Activated T-cell treated with anti-CD3 and anti-CD28 coated beads, Interleukin-2, amount 50 U/mL, for 24 hours (primary cell): ENCODE data around the gene GFRAL.
"Not testable (repeated sequence)": the region's sequence is repeated elsewhere in the genome, so short reads cannot be mapped to it uniquely, and the experiment has no call there.

Source experiments
- DNase-seq: peaks from one replicate; pipeline ENCODE4 v3.0.0-alpha.2; 2020
- H3K27ac Mint-ChIP-seq: 2 replicates; pipeline ENCODE4 v1.8.0; 2020; ENCODE audit warnings: mild to moderate bottlenecking, mixed read lengths
- H3K27me3 Mint-ChIP-seq: 2 replicates; pipeline ENCODE4 v1.8.0; 2020; ENCODE audit warnings: mixed read lengths
- H3K36me3 Mint-ChIP-seq: 2 replicates; pipeline ENCODE4 v1.8.0; 2020; ENCODE audit warnings: low read depth, mixed read lengths
- H3K4me1 Mint-ChIP-seq: 2 replicates; pipeline ENCODE4 v1.8.0; 2020; ENCODE audit warnings: low read depth, mixed read lengths
- H3K4me3 Mint-ChIP-seq: 2 replicates; pipeline ENCODE4 v1.8.0; 2020; ENCODE audit warnings: mild to moderate bottlenecking, moderate library complexity, mixed read lengths
- H3K9me3 Mint-ChIP-seq: 2 replicates; pipeline ENCODE4 v1.8.0; 2020; ENCODE audit warnings: mixed read lengths

Gene GFRAL, protein sequence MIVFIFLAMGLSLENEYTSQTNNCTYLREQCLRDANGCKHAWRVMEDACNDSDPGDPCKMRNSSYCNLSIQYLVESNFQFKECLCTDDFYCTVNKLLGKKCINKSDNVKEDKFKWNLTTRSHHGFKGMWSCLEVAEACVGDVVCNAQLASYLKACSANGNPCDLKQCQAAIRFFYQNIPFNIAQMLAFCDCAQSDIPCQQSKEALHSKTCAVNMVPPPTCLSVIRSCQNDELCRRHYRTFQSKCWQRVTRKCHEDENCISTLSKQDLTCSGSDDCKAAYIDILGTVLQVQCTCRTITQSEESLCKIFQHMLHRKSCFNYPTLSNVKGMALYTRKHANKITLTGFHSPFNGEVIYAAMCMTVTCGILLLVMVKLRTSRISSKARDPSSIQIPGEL

DNA sequence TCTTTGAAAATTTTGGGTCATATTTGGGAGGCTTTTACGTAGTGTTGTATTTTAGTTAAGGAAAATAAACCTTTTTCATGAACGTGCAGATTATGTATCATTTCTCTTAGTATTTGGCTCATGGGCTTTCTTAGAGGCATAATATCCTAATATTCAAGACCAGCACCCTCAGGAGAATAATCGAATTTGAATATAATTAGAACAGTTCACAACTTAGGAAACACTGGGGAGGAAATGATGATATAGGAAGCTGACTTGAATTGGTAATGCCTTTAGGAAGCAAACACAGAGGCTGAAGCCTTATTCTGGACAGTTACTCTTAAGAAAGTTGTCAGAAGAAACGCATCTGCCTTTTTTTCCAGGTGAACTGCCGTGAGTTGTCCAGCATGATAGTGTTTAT, at the start of gene GFRAL:
Gene GFRAL, plus strand, starts transcription at position 301 of the 400 bp plus-strand sequence. Its CDS starts 86 bp downstream, at position 387.
- H3K4me1 Mint-ChIP-seq: no peaks in the 10 kb centered on the region
- no peaks in the 10 kb centered on the region for H3K36me3 Mint-ChIP-seq
- peaks cover 5% of the 10 kb centered on the region for H3K9me3 Mint-ChIP-seq
- no peaks in the 10 kb centered on the region for H3K27me3 Mint-ChIP-seq
- no peak within 1 kb of the TSS for H3K27ac Mint-ChIP-seq
- no peak for DNase-seq
- H3K4me3 Mint-ChIP-seq: no peak within 1 kb of the TSS

DNA sequence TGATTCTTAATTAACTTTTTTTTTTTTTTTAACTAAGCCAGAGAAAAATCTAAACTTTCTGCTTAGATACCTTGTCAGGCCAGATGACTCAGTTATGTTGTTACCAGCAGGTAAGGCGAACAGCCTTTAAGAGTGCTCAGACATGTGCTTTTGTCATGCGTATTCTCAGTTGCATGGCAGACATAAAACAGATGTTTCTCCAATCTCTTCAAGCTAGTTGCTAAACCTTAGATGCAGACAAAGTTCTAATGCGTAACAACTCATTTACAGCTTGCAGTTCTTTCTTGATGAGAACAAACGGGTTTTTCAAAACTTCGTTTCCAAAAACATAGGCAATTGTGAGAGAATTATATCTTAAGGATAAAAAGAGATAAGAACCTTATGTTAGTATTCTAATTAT, 49.6 kb upstream of the GFRAL start:
- Mint-ChIP-seq H3K4me3 (no peak overlapping the region), H3K27me3 (no peaks in the 10 kb centered on the region), H3K9me3 (no peaks in the 10 kb centered on the region), H3K4me1 (no peaks in the 10 kb centered on the region), H3K27ac (no peak overlapping the region), H3K36me3 (no peaks in the 10 kb centered on the region)
- DNase-seq: no peak

DNA sequence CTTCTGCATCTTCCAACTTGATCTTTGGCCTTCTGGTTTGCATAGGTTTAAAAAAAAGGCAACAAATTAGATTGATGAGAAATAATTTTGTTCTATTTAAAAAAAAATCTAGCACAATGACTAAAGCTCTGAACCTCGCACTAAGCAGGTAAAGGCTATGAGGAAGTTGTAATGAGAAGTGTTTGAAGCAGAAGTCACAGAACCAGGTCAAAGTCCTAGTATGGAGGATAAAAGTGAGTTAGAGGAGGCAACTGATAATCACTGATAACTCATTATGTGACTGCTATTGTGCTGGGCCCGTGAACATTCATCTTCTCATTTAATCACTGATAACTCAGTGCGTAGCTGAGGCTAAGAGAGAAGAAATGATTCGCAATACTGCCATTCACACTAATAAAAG, 46.1 kb upstream of the GFRAL start:
- H3K27ac Mint-ChIP-seq: no peak overlapping the region
- DNase-seq: no peak
- peaks cover 3% of the 10 kb centered on the region for H3K9me3 Mint-ChIP-seq
- H3K27me3 Mint-ChIP-seq: no peaks in the 10 kb centered on the region
- H3K4me3 Mint-ChIP-seq: no peak overlapping the region
- H3K4me1 Mint-ChIP-seq: no peaks in the 10 kb centered on the region
- H3K36me3 Mint-ChIP-seq: no peaks in the 10 kb centered on the region

DNA sequence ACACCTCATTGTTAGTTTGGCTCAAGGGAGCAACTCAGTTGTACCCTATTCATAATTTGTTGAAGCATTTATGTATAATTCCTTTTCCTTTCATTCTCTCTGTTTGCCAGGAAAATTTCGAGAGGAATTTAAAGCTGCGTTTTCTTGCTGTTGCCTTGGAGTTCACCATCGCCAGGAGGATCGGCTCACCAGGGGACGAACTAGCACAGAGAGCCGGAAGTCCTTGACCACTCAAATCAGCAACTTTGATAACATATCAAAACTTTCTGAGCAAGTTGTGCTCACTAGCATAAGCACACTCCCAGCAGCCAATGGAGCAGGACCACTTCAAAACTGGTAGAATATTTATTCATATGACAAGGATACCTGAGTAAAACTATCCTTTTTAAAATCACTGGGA, 45.2 kb upstream of the GFRAL start:
- Mint-ChIP-seq H3K27ac (no peak overlapping the region), H3K27me3 (no peaks in the 10 kb centered on the region), H3K36me3 (no peaks in the 10 kb centered on the region), H3K4me3 (no peak overlapping the region), H3K9me3 (peaks cover 3% of the 10 kb centered on the region), H3K4me1 (no peaks in the 10 kb centered on the region)
- no peak for DNase-seq

DNA sequence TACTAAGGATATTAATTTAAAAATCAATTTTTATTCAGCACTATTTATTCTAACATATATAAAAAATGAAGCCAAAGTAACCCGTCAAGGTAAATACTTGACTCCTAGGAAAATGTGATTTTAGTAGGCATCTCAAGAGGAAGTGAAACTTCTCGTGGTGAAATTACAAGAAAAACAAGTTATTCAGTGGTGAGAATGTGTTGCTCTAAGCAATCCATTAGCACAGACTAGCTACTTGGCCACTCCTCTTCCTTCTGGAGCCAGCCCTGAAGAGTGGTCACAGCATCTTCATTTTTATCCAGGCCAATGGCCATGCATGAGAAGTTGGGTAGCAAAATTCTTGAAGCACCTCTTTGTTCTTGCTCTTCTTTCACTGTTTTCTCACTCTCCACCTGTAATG, 40.4 kb upstream of the GFRAL start:
- no peaks in the 10 kb centered on the region for H3K27me3 Mint-ChIP-seq
- H3K4me3 Mint-ChIP-seq: no peak overlapping the region
- H3K27ac Mint-ChIP-seq: no peak overlapping the region
- peaks cover 8% of the 10 kb centered on the region for H3K9me3 Mint-ChIP-seq
- DNase-seq: no peak
- H3K4me1 Mint-ChIP-seq: no peaks in the 10 kb centered on the region
- no peaks in the 10 kb centered on the region for H3K36me3 Mint-ChIP-seq

DNA sequence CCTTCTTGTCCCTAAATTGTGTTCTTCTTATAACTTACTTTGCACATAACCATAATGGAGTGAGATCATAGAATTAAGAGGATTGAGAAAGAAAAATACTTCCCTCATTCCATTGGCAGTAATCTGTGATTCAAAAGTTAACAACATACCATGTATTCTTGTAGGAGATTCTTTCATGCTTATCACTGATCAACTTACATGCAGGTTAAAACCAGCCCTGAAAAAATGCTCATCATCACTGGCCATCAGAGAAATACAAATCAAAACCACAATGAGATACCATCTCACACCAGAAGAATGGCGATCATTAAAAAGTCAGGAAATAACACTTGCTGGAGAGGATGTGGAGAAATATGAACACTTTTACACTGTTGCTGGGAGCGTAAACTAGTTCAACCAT, 36.5 kb upstream of the GFRAL start:
- H3K27me3 Mint-ChIP-seq: no peaks in the 10 kb centered on the region
- H3K4me1 Mint-ChIP-seq: no peaks in the 10 kb centered on the region
- no peak overlapping the region for H3K4me3 Mint-ChIP-seq
- H3K9me3 Mint-ChIP-seq: peaks cover 11% of the 10 kb centered on the region
- no peak overlapping the region for H3K27ac Mint-ChIP-seq
- no peak for DNase-seq
- H3K36me3 Mint-ChIP-seq: no peaks in the 10 kb centered on the region

DNA sequence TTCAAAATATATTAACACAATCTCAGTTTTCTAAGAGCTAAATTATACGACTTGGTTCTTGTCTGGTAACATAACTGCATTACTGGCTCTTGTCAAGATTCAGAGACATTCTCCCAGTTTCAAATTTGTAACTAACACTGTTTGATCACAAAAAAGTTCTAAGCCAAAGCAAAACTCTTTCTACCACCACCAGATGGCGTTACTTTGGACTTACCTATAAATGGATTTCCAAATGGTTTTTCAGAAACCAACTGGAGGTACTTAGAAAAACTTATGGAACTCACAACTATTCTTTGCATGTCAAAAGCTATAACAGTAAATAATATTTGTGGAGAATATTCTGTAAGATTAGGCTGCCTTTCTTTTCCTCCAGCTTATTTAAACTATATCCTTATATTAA, 34.2 kb upstream of the GFRAL start:
- H3K36me3 Mint-ChIP-seq: no peaks in the 10 kb centered on the region

DNA sequence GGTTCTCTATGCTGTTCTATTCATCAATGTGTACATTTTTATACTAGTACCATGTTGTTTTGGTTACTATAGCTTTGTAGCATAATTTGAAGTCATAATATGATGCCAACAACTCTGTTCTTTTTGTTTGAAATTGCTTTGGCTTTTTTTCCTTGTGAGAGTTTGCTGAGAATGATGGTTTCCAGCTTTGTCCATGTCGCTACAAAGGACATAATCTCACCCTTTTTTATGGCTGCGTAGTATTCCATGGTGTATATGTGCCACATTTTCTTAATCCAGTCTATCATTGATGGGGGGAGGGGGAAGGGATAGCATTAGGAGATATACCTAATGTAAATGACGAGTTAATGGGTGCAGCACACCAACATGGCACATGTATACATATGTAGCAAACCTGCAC, 30.1 kb upstream of the GFRAL start:
- H3K27ac Mint-ChIP-seq, H3K9me3 Mint-ChIP-seq, H3K4me1 Mint-ChIP-seq, H3K27me3 Mint-ChIP-seq, H3K4me3 Mint-ChIP-seq, H3K36me3 Mint-ChIP-seq, DNase-seq: not testable (repeated sequence)

More for the DNA sequence above, 34.2 kb upstream of the GFRAL start:
- Mint-ChIP-seq H3K9me3 (peaks cover 11% of the 10 kb centered on the region), H3K27me3 (no peaks in the 10 kb centered on the region), H3K4me3 (no peak overlapping the region), H3K4me1 (no peaks in the 10 kb centered on the region), H3K27ac (no peak overlapping the region)
- DNase-seq: no peak

DNA sequence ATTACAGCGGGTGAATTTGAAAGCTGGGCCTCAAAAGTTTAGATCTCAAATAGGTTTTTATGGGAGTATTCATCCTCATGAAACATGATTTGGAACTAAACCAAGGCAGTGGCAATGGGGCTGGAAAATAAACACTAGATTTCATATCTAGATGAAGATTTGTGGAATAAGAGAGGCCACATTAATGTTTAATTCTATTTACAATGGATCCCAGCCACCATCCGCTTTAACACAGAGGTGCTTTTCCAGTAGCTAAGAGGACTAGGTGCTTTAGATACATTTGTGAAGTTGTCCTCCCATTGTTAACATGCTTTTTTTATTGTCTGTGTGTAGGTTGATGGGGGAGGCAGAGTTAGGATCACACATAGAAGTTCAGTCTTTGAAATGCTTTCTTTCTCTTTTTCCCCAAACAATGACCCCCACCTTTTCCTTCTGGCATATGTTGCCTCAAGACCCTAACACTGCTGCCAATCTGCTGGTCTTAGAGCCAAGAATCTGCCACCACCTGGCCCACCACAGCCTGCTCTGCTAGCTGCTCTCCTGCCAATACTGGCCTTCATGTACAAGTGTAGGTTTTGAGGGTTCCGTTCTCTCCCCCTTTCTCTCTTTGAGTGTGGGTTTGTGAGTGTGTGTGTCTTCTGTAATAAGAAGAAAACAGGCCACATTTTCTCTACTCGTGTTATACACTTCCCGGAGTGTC, 27.8 kb upstream of the GFRAL start:
- no peaks in the 10 kb centered on the region for H3K36me3 Mint-ChIP-seq
- DNase-seq: no peak
- H3K4me1 Mint-ChIP-seq: no peaks in the 10 kb centered on the region
- no peaks in the 10 kb centered on the region for H3K9me3 Mint-ChIP-seq
- H3K27ac Mint-ChIP-seq: no peak overlapping the region
- no peak overlapping the region for H3K4me3 Mint-ChIP-seq
- no peaks in the 10 kb centered on the region for H3K27me3 Mint-ChIP-seq

DNA sequence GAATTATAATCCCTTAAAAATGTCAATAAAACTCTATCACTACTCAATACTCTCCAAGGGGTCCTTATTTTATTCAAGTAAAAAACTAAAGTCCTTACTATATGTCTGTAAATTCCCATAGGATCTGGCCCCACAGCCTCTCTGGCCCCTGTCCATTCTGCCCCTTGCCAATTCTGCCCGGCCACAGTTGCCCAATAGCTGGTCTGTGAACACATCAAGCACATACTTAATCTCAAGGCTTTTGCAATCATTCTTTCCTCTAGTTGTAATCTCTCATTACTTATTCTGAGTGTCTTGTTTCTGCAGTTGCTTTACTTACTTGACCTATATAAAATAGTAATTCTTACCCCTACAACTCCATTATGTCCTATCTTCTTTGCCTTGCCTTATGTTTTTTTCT, 22.5 kb upstream of the GFRAL start:
- Mint-ChIP-seq H3K4me3 (no peak overlapping the region), H3K27me3 (no peaks in the 10 kb centered on the region), H3K27ac (no peak overlapping the region), H3K36me3 (no peaks in the 10 kb centered on the region), H3K9me3 (peaks cover 9% of the 10 kb centered on the region), H3K4me1 (no peaks in the 10 kb centered on the region)
- no peak for DNase-seq

DNA sequence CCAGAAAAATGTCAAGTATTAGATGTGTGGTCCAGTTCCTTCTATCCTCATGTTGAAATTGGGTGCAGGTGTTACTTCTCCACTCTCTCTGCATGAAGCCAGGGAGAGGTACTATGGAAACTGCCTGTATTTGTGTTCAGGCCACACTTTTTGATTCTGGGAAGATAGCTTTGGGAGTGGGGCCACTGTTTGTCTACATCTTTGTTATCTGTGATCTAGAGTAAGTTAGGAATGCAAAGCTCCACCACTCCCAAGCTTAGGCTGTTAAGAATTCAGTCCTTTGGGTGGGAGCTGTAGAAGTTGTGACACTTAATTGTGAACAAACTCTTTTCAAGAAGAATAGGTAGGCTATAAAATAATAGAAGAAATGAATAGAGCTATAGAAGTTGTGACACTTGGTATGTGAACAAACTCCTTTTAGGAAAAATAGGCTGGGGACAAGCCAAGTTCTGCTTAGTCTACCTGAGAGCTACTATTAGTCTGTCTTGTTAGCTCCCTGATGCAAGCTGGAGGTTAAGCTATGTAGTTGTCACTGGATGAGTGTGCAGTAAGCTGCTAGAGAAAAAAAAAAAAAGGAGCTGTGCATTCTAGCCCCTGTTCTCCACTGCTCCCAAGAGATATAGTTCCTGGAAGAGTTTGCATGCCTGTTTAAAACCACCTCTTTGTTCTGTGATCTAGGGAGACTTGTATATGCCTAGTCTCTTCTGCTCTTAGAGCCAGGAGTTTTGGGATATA, 7.1 kb upstream of the GFRAL start:
- DNase-seq: no peak
- Mint-ChIP-seq H3K4me3 (no peak overlapping the region), H3K9me3 (peaks cover 24% of the 10 kb centered on the region), H3K4me1 (no peaks in the 10 kb centered on the region), H3K36me3 (no peaks in the 10 kb centered on the region), H3K27me3 (no peaks in the 10 kb centered on the region), H3K27ac (no peak overlapping the region)

DNA sequence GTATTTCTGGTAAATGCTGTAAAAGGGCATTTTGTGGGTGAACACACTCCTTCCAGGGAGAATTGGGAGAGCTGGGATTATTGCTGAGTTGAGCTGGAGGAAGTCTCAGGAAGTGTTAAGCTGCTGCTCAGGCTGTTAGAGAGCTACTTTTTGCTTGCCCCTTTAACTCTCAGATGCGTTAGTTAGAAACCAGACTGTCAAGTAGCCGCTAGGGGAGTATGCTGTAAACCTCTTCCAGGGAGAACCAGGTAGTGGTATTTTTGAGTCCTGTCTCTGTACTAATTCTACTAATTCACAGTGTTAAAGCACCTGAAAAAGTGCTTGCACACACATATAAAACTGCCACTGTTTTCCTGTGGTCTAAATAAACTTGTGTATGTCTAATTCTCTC, 6.6 kb upstream of the GFRAL start:
- no peaks in the 10 kb centered on the region for H3K27me3 Mint-ChIP-seq
- no peak for DNase-seq
- no peaks in the 10 kb centered on the region for H3K4me1 Mint-ChIP-seq
- H3K36me3 Mint-ChIP-seq: no peaks in the 10 kb centered on the region
- no peak overlapping the region for H3K4me3 Mint-ChIP-seq
- peaks cover 24% of the 10 kb centered on the region for H3K9me3 Mint-ChIP-seq
- no peak overlapping the region for H3K27ac Mint-ChIP-seq

DNA sequence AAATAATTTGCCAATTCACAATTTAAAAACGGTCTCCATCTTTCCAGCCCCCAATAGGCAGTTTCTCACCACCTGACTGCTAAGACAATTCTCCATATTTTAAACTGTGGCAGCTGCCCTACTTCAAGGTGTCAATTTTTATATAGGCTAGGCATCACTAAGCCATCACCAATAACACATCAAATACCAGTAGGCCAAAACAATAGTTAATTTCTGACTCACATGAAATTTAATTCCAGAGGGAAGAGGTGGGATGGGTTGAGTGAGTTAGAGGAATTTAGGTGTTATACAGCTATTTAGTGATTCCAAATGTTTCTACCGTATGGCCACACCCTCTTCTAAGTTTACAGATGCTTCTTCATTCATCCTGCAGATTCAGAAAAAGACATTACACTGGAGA, 49.9 kb downstream of the GFRAL start:
- Mint-ChIP-seq H3K27ac (no peak overlapping the region), H3K36me3 (no peaks in the 10 kb centered on the region), H3K27me3 (no peaks in the 10 kb centered on the region)

DNA sequence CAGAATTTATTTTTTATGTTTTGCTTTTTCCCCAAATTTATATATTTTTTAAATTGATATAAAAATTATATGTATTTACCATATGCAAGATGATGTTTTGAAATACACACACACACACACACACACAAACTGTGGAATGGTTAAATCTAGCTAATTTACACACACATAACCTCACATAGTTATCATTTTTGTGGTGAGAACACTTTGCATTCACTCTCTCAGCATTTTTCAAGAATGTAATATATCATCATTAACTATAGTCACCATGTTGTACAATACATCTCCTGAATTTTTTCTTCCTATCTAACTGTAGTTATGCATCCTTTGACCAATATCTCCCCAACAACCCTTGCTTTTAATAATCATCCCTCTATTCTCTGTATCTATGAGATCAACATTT, 52.2 kb downstream of the GFRAL start:
- no peak overlapping the region for H3K4me3 Mint-ChIP-seq
- no peaks in the 10 kb centered on the region for H3K36me3 Mint-ChIP-seq
- H3K27me3 Mint-ChIP-seq: no peaks in the 10 kb centered on the region
- DNase-seq: no peak
- H3K4me1 Mint-ChIP-seq: no peaks in the 10 kb centered on the region
- no peak overlapping the region for H3K27ac Mint-ChIP-seq
- H3K9me3 Mint-ChIP-seq: peaks cover 7% of the 10 kb centered on the region

More for the DNA sequence above, 49.9 kb downstream of the GFRAL start:
- DNase-seq: no peak
- H3K4me3 Mint-ChIP-seq: no peak overlapping the region
- no peaks in the 10 kb centered on the region for H3K4me1 Mint-ChIP-seq
- peaks cover 8% of the 10 kb centered on the region for H3K9me3 Mint-ChIP-seq

DNA sequence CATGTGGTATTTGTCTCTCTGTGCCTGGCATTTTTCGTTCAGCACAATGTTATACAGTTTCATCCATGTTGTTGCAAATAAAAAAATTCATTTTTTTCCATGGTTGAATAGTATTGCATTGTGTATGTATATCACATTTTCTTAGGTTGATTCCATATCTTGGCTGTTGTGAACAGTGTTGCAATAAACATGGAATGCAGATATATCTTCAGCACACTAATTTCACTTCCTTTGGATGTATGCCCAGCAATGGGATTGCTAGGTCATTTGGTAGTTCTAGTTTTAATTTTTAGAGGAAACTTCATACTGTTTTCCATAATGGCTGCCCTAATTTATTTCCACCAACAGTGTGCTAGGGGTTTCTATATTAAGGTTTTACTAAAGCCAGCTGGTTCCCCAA, 52.6 kb downstream of the GFRAL start:
- no peak overlapping the region for H3K4me3 Mint-ChIP-seq
- no peaks in the 10 kb centered on the region for H3K27me3 Mint-ChIP-seq
- H3K4me1 Mint-ChIP-seq: no peaks in the 10 kb centered on the region
- H3K36me3 Mint-ChIP-seq: no peaks in the 10 kb centered on the region
- H3K27ac Mint-ChIP-seq: no peak overlapping the region
- no peak for DNase-seq
- H3K9me3 Mint-ChIP-seq: peaks cover 5% of the 10 kb centered on the region
